HEK293T (cell line): ENCODE results near the gene FNDC3B.

Source experiments
- BHLHE40 ChIP-seq: fragments of 450-650 bp; IDR thresholded peaks from 2 replicates; pipeline ENCODE4 v1.6.1; 2016; ENCODE audit warnings: mild to moderate bottlenecking, moderate library complexity, borderline replicate concordance
- ELF4 ChIP-seq: fragments of 450-650 bp; IDR thresholded peaks from 2 replicates; pipeline ENCODE4 v1.6.1; 2017; ENCODE audit warnings: antibody characterized with exemption
- FOXA1 ChIP-seq: fragments of 450-650 bp; IDR thresholded peaks from 2 replicates; pipeline ENCODE4 v1.6.1; 2016; ENCODE audit warnings: mild to moderate bottlenecking
- NFRKB ChIP-seq: fragments of 450-650 bp; IDR thresholded peaks from 2 replicates; pipeline ENCODE4 v1.6.1; 2016; ENCODE audit warnings: mild to moderate bottlenecking, moderate library complexity
- SP1 ChIP-seq: fragments of 450-650 bp; IDR thresholded peaks from 2 replicates; pipeline ENCODE4 v1.6.1; 2017
- ZNF384 ChIP-seq: fragments of 450-650 bp; IDR thresholded peaks from 2 replicates; pipeline ENCODE4 v1.6.1; 2016

- TF ChIP-seq NFRKB: no peak
- no peak for TF ChIP-seq ELF4
- TF ChIP-seq FOXA1: no peak
- no peak for TF ChIP-seq BHLHE40
- TF ChIP-seq ZNF384: no peak
- TF ChIP-seq SP1: no peak
These were observed 303.7 kb downstream of the FNDC3B start for GRCh38 chr3:172343117-172343516.
